Tibial nerve (tissue), 4 donors: ENCODE measurements around the gene LRRC61. TPM values are rescaled to one million over a fixed set of nuclear protein-coding genes. Genes with fewer than 3 reads are reported as not detected.
"Not testable (repeated sequence)": the region's sequence is repeated elsewhere in the genome, so short reads cannot be mapped to it uniquely, and the experiment has no call there.

Experiments used
- DNase-seq, 2 donors: peaks; one replicate each; pipeline ENCODE4 v3.0.0-alpha.2; 2019; ENCODE audit warnings: low spot score in 2 of 2
- H3K27ac ChIP-seq, 4 donors: fragments of 200-600 bp; sonication (generic) in 3 of 4; one replicate each; pipeline ENCODE4 v1.5.1; 2017 to 2019; ENCODE audit warnings: mild to moderate bottlenecking in 1 of 4
- H3K27me3 ChIP-seq, 2 donors: fragments of 200-600 bp; sonication (generic) in 1 of 2; one replicate each; pipeline versions ENCODE4 v1.5.1 to v1.6.0; 2017 to 2019
- H3K36me3 ChIP-seq, 3 donors: fragments of 200-600 bp; sonication (generic); one replicate each; pipeline ENCODE4 v1.5.1; 2018 to 2019
- H3K4me1 ChIP-seq, 4 donors: fragments of 200-600 bp; sonication (generic) in 3 of 4; one replicate each; pipeline ENCODE4 v1.5.1; 2017 to 2019
- H3K4me3 ChIP-seq, 4 donors: fragments of 200-600 bp; sonication (generic) in 3 of 4; one replicate each; pipeline ENCODE4 v1.5.1; 2017 to 2019; ENCODE audit warnings: mild to moderate bottlenecking in 1 of 4, moderate library complexity in 1 of 4
- H3K9me3 ChIP-seq, 4 donors: fragments of 200-600 bp; sonication (generic) in 3 of 4; one replicate each; pipeline ENCODE4 v1.5.1; 2017 to 2019
- CTCF ChIP-seq, 5 experiments: fragments of 200-600 bp in 3 of 5; fragments of 450-650 bp in 2 of 5; sonication (generic) in 3 of 5; IDR thresholded peaks; one replicate each; pipeline ENCODE4 v1.5.1; 2016 to 2019; ENCODE audit warnings: antibody characterized with exemption in 5 of 5, mild to moderate bottlenecking in 3 of 5, moderate library complexity in 2 of 5
- EP300 ChIP-seq, 2 donors: sonication (generic); formaldehyde crosslinking; IDR thresholded peaks; one replicate each; pipeline ENCODE4 v1.6.1; 2017; ENCODE audit warnings: antibody characterized with exemption in 2 of 2, mild to moderate bottlenecking in 1 of 2
- POLR2A ChIP-seq, 2 donors: fragments of 450-650 bp; IDR thresholded peaks; one replicate each; pipeline ENCODE4 v1.6.1; 2017; ENCODE audit warnings: antibody characterized with exemption in 2 of 2, mild to moderate bottlenecking in 2 of 2, moderate library complexity in 2 of 2
- WGBS, 2 donors: methylation state at CpG; one replicate each; pipeline ENCODE4 v1.1.5; 2018; 5-methylcytosine and 5-hydroxymethylcytosine counted together
- total RNA-seq, 4 donors: library from RNA; depleted of rRNA; stranded (reverse); fragments of >200 nt; gene quantifications; one replicate each; pipeline ENCODE4 v1.1.0, GENCODE V29; 2016

LRRC61 gene
- total RNA-seq, 4 donors from 2014 or later = 7.9 to 19.3 (median 9.6) TPM

GRCh38 chr7:150384406-150385301 lies 61.5 kb downstream of the LRRC61 start:
- H3K9me3 ChIP-seq = no peaks in the 10 kb centered on the region
- WGBS, 2 donors = 55 to 64% methylated on average over 13 to 15 of the region's 15 CpGs
- DNase-seq = no peak
- H3K27me3 ChIP-seq = no peaks in the 10 kb centered on the region
- H3K27ac ChIP-seq = peak overlapping the region; percentile 74 to 97 (median 82)
- peak overlapping the region; percentile 15 to 34 (median 24) for H3K4me3 ChIP-seq
- H3K4me1 ChIP-seq = peaks cover 0 to 84% (median 36%) of the 10 kb centered on the region in 4 donors
- TF ChIP-seq POLR2A (IDR thresholded peaks at IDR 0.05) = no peak
- peaks cover 0 to 5% (median 0%) of the 10 kb centered on the region in 3 donors for H3K36me3 ChIP-seq

- Histone ChIP-seq H3K27me3 (no peaks in the 10 kb centered on the region), H3K9me3 (no peaks in the 10 kb centered on the region), H3K27ac (peak overlapping the region; percentile 74 to 97 (median 82)), H3K4me1 (peaks cover 0 to 78% (median 32%) of the 10 kb centered on the region in 4 donors), H3K36me3 (peaks cover 0 to 11% (median 0%) of the 10 kb centered on the region in 3 donors), H3K4me3 (no peak overlapping the region)
- WGBS, 2 donors = 53 to 59% methylated on average over 14 of the region's 14 CpGs
- no peak for DNase-seq
- TF ChIP-seq EP300 (IDR thresholded peaks at IDR 0.05) (no peak), POLR2A (IDR thresholded peaks at IDR 0.05) (no peak), CTCF (IDR thresholded peaks at IDR 0.05) (no peak)
These were observed 62.2 kb downstream of the LRRC61 start for GRCh38 chr7:150385302-150385723.

- not testable (repeated sequence) for DNase-seq, H3K9me3 ChIP-seq, H3K27me3 ChIP-seq, H3K4me3 ChIP-seq
- Histone ChIP-seq H3K36me3 (peaks cover 0 to 16% (median 0%) of the 10 kb centered on the region in 3 donors), H3K4me1 (peaks cover 0 to 72% (median 30%) of the 10 kb centered on the region in 4 donors), H3K27ac (peak overlapping the region; percentile 64 to 97 (median 80))
- WGBS, 2 donors = 39 to 48% methylated on average over 6 of the region's 6 CpGs
These were observed 62.7 kb downstream of the LRRC61 start for GRCh38 chr7:150385884-150386283.

Other genes starting within 250 kb of the LRRC61 start
- gene ACTR3C, start 190 bp downstream of the LRRC61 start, total RNA-seq = 1 to 10 TPM in 1 of 4 donors, under 1 TPM in 3; 0.44 to 2.3 (median 0.94) TPM
- 100 to 1,000 TPM; 172 to 382 (median 375) TPM for gene RARRES2, start 18.3 kb downstream of the LRRC61 start, total RNA-seq
- 10 to 100 TPM; 65.8 to 70.2 (median 68.3) TPM for gene REPIN1, start 45.5 kb downstream of the LRRC61 start, total RNA-seq
- gene ZNF775, start 56.0 kb downstream of the LRRC61 start, total RNA-seq = 10 to 100 TPM in 2 of 4 donors, 1 to 10 TPM in 2; 5.9 to 14.3 (median 11.6) TPM
- 10 to 100 TPM in 2 of 4 donors, 1 to 10 TPM in 2; 6.3 to 15.9 (median 10.4) TPM for gene GIMAP8, start 127.3 kb downstream of the LRRC61 start, total RNA-seq
- 10 to 100 TPM; 18.8 to 25.7 (median 23.6) TPM for gene GIMAP7, start 191.5 kb downstream of the LRRC61 start, total RNA-seq
- gene GIMAP4, start 244.0 kb downstream of the LRRC61 start, total RNA-seq = 10 to 100 TPM; 19.5 to 44.1 (median 31.8) TPM